ENCODE results near the gene TELO2.

Gene TELO2

GRCh38 chr16:1508494-1509187 lies 15.5 kb downstream of the TELO2 start:
- Histone ChIP-seq H2BK120ac (ENCODE audit: insufficient read depth, low read length, poor library complexity) (no peak overlapping the region), H3K27me3 (ENCODE audit: insufficient read depth, low read length) (no peaks in the 10 kb centered on the region)
- no CpG with 5 or more reads among the region's 24 CpGs for WGBS (ENCODE audit: extremely low coverage, insufficient coverage, insufficient read length)

DNA sequence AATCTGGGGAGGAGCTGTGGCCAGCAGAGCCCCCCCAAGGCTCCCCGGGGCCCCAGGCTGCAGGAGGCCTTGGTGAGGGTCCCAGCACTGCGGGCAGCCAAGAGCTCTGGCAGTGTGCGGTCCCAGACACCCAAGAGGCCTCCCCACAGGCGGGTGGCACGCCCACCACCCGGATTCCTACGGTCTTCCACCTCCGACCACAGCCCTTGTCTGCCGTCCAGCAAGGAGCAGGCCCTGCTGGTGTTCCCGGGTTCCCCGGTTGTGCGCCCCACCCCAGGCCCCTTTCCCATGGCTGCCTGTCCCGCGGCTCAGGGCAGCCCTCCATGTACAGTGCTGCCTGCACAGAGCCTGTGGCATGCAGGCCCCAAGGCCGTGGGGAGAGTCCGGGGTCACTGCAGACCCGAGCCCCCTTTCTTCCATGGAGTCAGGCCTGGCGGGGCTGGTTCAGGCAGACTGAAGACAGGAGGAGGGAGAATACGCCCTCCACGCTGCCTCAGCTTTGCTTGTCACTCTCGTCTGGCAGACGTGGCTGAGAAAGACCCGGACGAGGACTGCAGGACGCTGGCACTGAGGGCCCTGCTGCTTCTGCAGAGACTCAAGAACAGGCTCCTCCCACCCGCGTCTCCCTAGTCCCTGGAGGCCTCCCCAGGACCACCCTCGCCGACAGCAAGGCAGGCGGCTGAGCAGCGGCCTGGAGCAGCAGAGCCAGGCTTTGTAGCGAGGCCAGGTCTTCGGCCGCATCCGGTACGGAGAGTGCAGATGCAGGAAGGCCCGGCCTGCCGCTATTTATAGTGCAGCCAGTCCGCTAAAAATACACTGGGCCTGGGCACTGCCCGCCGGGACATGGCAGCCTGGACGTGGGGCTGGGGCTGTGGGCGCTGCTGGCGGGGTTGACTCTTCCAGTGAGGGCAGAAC lies 16.4 kb downstream of the TELO2 start:
- no peak overlapping the region for H4K12ac ChIP-seq (ENCODE audit: low read depth, low read length)
- H2BK120ac ChIP-seq (ENCODE audit: insufficient read depth, low read length, poor library complexity), result no peak overlapping the region
- H2AFZ ChIP-seq (ENCODE audit: insufficient read depth, low read length, poor library complexity), result no peak overlapping the region
- H3K27ac ChIP-seq (ENCODE audit: low read depth, low read length), result no peak overlapping the region
- H3K9me3 ChIP-seq (ENCODE audit: insufficient read depth, low read depth, low read length), result peaks cover 6% of the 10 kb centered on the region
- H3K9ac ChIP-seq (ENCODE audit: low read length), result no peak overlapping the region
- H2BK5ac ChIP-seq (ENCODE audit: low read depth, low read length, poor library complexity), result no peak overlapping the region
- no peak for DNase-seq
- WGBS (ENCODE audit: extremely low coverage, insufficient coverage, insufficient read length), result no CpG with 5 or more reads among the region's 44 CpGs
- H4K8ac ChIP-seq (ENCODE audit: low read depth, low read length), result no peak overlapping the region
- no peaks in the 10 kb centered on the region for H3K4me1 ChIP-seq (ENCODE audit: control insufficient read depth in 1 of 2, insufficient read depth in 2 of 2, low read length in 2 of 2)
- H3K27me3 ChIP-seq (ENCODE audit: insufficient read depth, low read length), result no peaks in the 10 kb centered on the region
- H3K4me3 ChIP-seq (ENCODE audit: low read depth, low read length), result no peak overlapping the region
- H3K18ac ChIP-seq (ENCODE audit: low read length), result no peak overlapping the region
- H2BK12ac ChIP-seq (ENCODE audit: low read length), result no peak overlapping the region
- H2AK5ac ChIP-seq (ENCODE audit: low read length), result no peak overlapping the region
- H3K14ac ChIP-seq (ENCODE audit: low read length), result no peak overlapping the region
- H3K36me3 ChIP-seq (ENCODE audit: control insufficient read depth in 1 of 2, insufficient read depth in 2 of 2, low read length in 2 of 2), result peaks cover 56 to 59% of the 10 kb centered on the region in 2 experiments
- H3K79me1 ChIP-seq (ENCODE audit: low read length), result no peaks in the 10 kb centered on the region
- H3K79me2 ChIP-seq (ENCODE audit: control insufficient read depth, insufficient read depth, low read length, poor library complexity), result no peaks in the 10 kb centered on the region
- H4K91ac ChIP-seq (ENCODE audit: low read depth, low read length), result no peak overlapping the region
- H3K23ac ChIP-seq (ENCODE audit: low read length), result no peak overlapping the region
- no peak overlapping the region for H3K4ac ChIP-seq (ENCODE audit: low read depth, low read length)
- no peak overlapping the region for H3K4me2 ChIP-seq (ENCODE audit: low read length)

More at GRCh38 chr16:1508494-1509187, 15.5 kb downstream of the TELO2 start:
- Histone ChIP-seq H4K12ac (ENCODE audit: low read depth, low read length) (no peak overlapping the region), H3K18ac (ENCODE audit: low read length) (no peak overlapping the region), H3K4me2 (ENCODE audit: low read length) (no peak overlapping the region), H4K8ac (ENCODE audit: low read depth, low read length) (no peak overlapping the region), H3K27ac (ENCODE audit: low read depth, low read length) (no peak overlapping the region), H3K4ac (ENCODE audit: low read depth, low read length) (no peak overlapping the region), H3K79me2 (ENCODE audit: control insufficient read depth, insufficient read depth, low read length, poor library complexity) (no peaks in the 10 kb centered on the region), H4K91ac (ENCODE audit: low read depth, low read length) (no peak overlapping the region), H3K9ac (ENCODE audit: low read length) (no peak overlapping the region), H3K4me1 (ENCODE audit: control insufficient read depth in 1 of 2, insufficient read depth in 2 of 2, low read length in 2 of 2) (no peaks in the 10 kb centered on the region), H3K79me1 (ENCODE audit: low read length) (no peaks in the 10 kb centered on the region), H3K36me3 (ENCODE audit: control insufficient read depth in 1 of 2, insufficient read depth in 2 of 2, low read length in 2 of 2) (peaks cover 57 to 62% of the 10 kb centered on the region in 2 experiments), H3K9me3 (ENCODE audit: insufficient read depth, low read depth, low read length) (peaks cover 4% of the 10 kb centered on the region), H3K14ac (ENCODE audit: low read length) (no peak overlapping the region), H2BK5ac (ENCODE audit: low read depth, low read length, poor library complexity) (no peak overlapping the region), H2AFZ (ENCODE audit: insufficient read depth, low read length, poor library complexity) (no peak overlapping the region), H3K23ac (ENCODE audit: low read length) (no peak overlapping the region), H2BK12ac (ENCODE audit: low read length) (no peak overlapping the region), H3K4me3 (ENCODE audit: low read depth, low read length) (no peak overlapping the region), H2AK5ac (ENCODE audit: low read length) (no peak overlapping the region)
- DNase-seq, result no peak

DNA sequence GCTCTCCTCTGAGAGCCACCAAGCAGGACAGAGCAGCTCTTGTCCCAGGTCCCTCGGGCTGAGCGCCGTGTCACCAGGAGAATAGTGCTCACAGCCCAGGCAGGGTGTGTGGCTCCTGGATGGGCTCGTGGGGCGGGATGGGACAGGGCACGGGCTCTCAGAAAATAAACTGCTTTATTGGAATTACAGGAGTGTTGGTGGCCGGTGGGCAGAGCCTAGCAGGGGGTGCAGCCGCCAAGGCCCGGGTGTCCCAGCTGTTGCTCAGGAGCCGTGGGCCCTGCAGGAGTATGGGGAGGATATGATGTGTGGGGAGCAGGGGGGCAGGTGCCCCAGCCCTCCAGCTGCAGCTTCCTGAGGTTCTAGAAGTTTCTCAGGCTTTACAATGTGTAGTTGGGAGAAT lies 17.1 kb downstream of the TELO2 start:
- no peak overlapping the region for H3K4ac ChIP-seq (ENCODE audit: low read depth, low read length)
- H4K8ac ChIP-seq (ENCODE audit: low read depth, low read length), result no peak overlapping the region
- no peak overlapping the region for H3K9ac ChIP-seq (ENCODE audit: low read length)
- H3K36me3 ChIP-seq (ENCODE audit: control insufficient read depth in 1 of 2, insufficient read depth in 2 of 2, low read length in 2 of 2), result peaks cover 52 to 54% of the 10 kb centered on the region in 2 experiments
- no peak overlapping the region for H3K27ac ChIP-seq (ENCODE audit: low read depth, low read length)
- H3K14ac ChIP-seq (ENCODE audit: low read length), result no peak overlapping the region
- no peak overlapping the region for H2BK120ac ChIP-seq (ENCODE audit: insufficient read depth, low read length, poor library complexity)
- H2BK5ac ChIP-seq (ENCODE audit: low read depth, low read length, poor library complexity), result no peak overlapping the region
- H3K9me3 ChIP-seq (ENCODE audit: insufficient read depth, low read depth, low read length), result peaks cover 6% of the 10 kb centered on the region
- H2AK5ac ChIP-seq (ENCODE audit: low read length), result no peak overlapping the region
- no peaks in the 10 kb centered on the region for H3K79me1 ChIP-seq (ENCODE audit: low read length)
- no peak overlapping the region for H3K23ac ChIP-seq (ENCODE audit: low read length)
- H4K12ac ChIP-seq (ENCODE audit: low read depth, low read length), result no peak overlapping the region
- no peak overlapping the region for H3K4me3 ChIP-seq (ENCODE audit: low read depth, low read length)
- no CpG with 5 or more reads among the region's 10 CpGs for WGBS (ENCODE audit: extremely low coverage, insufficient coverage, insufficient read length)
- no peak overlapping the region for H4K91ac ChIP-seq (ENCODE audit: low read depth, low read length)
- no peaks in the 10 kb centered on the region for H3K79me2 ChIP-seq (ENCODE audit: control insufficient read depth, insufficient read depth, low read length, poor library complexity)
- no peak overlapping the region for H2AFZ ChIP-seq (ENCODE audit: insufficient read depth, low read length, poor library complexity)
- H3K27me3 ChIP-seq (ENCODE audit: insufficient read depth, low read length), result no peaks in the 10 kb centered on the region
- H3K4me1 ChIP-seq (ENCODE audit: control insufficient read depth in 1 of 2, insufficient read depth in 2 of 2, low read length in 2 of 2), result no peaks in the 10 kb centered on the region
- H3K4me2 ChIP-seq (ENCODE audit: low read length), result no peak overlapping the region
- no peak overlapping the region for H3K18ac ChIP-seq (ENCODE audit: low read length)
- no peak overlapping the region for H2BK12ac ChIP-seq (ENCODE audit: low read length)
- no peak for DNase-seq

- WGBS (ENCODE audit: extremely low coverage, insufficient coverage, insufficient read length), result no CpG with 5 or more reads among the region's 26 CpGs
- Histone ChIP-seq H2BK120ac (ENCODE audit: insufficient read depth, low read length, poor library complexity) (no peak overlapping the region), H3K4ac (ENCODE audit: low read depth, low read length) (no peak overlapping the region)
These were observed 17.8 kb downstream of the TELO2 start for GRCh38 chr16:1510941-1511351.

More at GRCh38 chr16:1510941-1511351, 17.8 kb downstream of the TELO2 start:
- Histone ChIP-seq H2BK12ac (ENCODE audit: low read length) (no peak overlapping the region), H3K9me3 (ENCODE audit: insufficient read depth, low read depth, low read length) (peaks cover 7% of the 10 kb centered on the region), H2AK5ac (ENCODE audit: low read length) (no peak overlapping the region), H3K79me1 (ENCODE audit: low read length) (no peaks in the 10 kb centered on the region), H3K4me2 (ENCODE audit: low read length) (no peak overlapping the region), H2BK5ac (ENCODE audit: low read depth, low read length, poor library complexity) (no peak overlapping the region), H4K91ac (ENCODE audit: low read depth, low read length) (no peak overlapping the region), H3K14ac (ENCODE audit: low read length) (no peak overlapping the region), H3K23ac (ENCODE audit: low read length) (no peak overlapping the region), H4K12ac (ENCODE audit: low read depth, low read length) (no peak overlapping the region), H2AFZ (ENCODE audit: insufficient read depth, low read length, poor library complexity) (no peak overlapping the region), H3K27ac (ENCODE audit: low read depth, low read length) (no peak overlapping the region), H3K79me2 (ENCODE audit: control insufficient read depth, insufficient read depth, low read length, poor library complexity) (no peaks in the 10 kb centered on the region), H3K36me3 (ENCODE audit: control insufficient read depth in 1 of 2, insufficient read depth in 2 of 2, low read length in 2 of 2) (peaks cover 45 to 48% of the 10 kb centered on the region in 2 experiments), H4K8ac (ENCODE audit: low read depth, low read length) (no peak overlapping the region), H3K18ac (ENCODE audit: low read length) (no peak overlapping the region), H3K27me3 (ENCODE audit: insufficient read depth, low read length) (no peaks in the 10 kb centered on the region), H3K4me1 (ENCODE audit: control insufficient read depth in 1 of 2, insufficient read depth in 2 of 2, low read length in 2 of 2) (no peaks in the 10 kb centered on the region), H3K9ac (ENCODE audit: low read length) (no peak overlapping the region), H3K4me3 (ENCODE audit: low read depth, low read length) (no peak overlapping the region)
- peak in 1 of 2 donors; percentile 18 for DNase-seq
